ENCODE measurements around the gene THSD4. TPM values are rescaled to one million over a fixed set of nuclear protein-coding genes. Genes with fewer than 3 reads are reported as not detected.

The THSD4 gene
- total RNA-seq, 2 experiments from 2014 or later: not detected

- Histone ChIP-seq H3K4me2 (ENCODE audit: low read length) (no peak overlapping the region), H3K4me3 (ENCODE audit: low read depth, low read length, poor library complexity, severe bottlenecking) (no peak overlapping the region), H4K20me1 (ENCODE audit: insufficient read depth, low read length) (no peaks in the 10 kb centered on the region), H3K79me2 (ENCODE audit: insufficient read depth, low read depth, low read length) (no peaks in the 10 kb centered on the region), H3K9me2 (ENCODE audit: insufficient read depth, low read length) (no peaks in the 10 kb centered on the region), H2AFZ (ENCODE audit: low read length) (no peak overlapping the region), H3K4me1 (ENCODE audit: insufficient read depth, low read length, poor library complexity, severe bottlenecking) (no peaks in the 10 kb centered on the region), H3K36me3 (ENCODE audit: insufficient read depth, low read length) (no peaks in the 10 kb centered on the region), H3K27ac (ENCODE audit: low read depth, low read length, poor library complexity, severe bottlenecking) (no peak overlapping the region), H3K9me3 (ENCODE audit: low read length) (no peaks in the 10 kb centered on the region)
- TF ChIP-seq EZH2phosphoT487 (IDR thresholded peaks at IDR 0.05; ENCODE audit: borderline replicate concordance, low read depth, low read length): no peak
- TF ChIP-seq, protein P1, sequence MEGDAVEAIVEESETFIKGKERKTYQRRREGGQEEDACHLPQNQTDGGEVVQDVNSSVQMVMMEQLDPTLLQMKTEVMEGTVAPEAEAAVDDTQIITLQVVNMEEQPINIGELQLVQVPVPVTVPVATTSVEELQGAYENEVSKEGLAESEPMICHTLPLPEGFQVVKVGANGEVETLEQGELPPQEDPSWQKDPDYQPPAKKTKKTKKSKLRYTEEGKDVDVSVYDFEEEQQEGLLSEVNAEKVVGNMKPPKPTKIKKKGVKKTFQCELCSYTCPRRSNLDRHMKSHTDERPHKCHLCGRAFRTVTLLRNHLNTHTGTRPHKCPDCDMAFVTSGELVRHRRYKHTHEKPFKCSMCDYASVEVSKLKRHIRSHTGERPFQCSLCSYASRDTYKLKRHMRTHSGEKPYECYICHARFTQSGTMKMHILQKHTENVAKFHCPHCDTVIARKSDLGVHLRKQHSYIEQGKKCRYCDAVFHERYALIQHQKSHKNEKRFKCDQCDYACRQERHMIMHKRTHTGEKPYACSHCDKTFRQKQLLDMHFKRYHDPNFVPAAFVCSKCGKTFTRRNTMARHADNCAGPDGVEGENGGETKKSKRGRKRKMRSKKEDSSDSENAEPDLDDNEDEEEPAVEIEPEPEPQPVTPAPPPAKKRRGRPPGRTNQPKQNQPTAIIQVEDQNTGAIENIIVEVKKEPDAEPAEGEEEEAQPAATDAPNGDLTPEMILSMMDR (conservative IDR thresholded peaks at IDR 0.05; ENCODE audit: low read length): no peak
- DNase-seq (ENCODE audit: low spot score): no peak
- intact Hi-C loops (cut with micrococcal nuclease; ENCODE audit: unreplicated experiment): no loop called here
- CTCF ChIA-PET (ENCODE audit: unreplicated experiment): no interaction called here
- POLR2A ChIA-PET: no interaction called here
- BruUV-seq (replicated peaks): no TSS peak
Observed at GRCh38 chr15:71220828-71221227, 105.6 kb downstream of the THSD4 start.

DNA sequence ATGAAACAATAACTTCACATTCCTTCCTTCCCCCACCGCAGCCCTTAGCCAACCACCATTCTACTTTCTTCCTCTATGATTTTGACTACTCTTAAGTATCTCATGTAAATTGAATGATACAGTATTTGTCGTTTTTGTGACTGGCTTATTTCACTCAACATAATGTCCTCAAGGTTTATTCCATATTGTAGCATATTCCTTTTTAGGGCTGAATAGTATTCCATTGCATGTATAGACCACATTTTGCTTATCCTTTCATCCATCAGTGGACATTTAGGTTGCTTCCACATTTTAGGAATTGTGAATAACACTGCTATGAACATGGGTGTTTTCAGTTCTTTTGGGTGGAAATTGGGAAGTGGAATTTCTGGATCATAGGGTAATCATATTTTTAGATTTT is 106.1 kb downstream of the THSD4 start:
- Histone ChIP-seq H2AFZ (ENCODE audit: low read length) (no peak overlapping the region), H3K4me1 (ENCODE audit: insufficient read depth, low read length, poor library complexity, severe bottlenecking) (no peaks in the 10 kb centered on the region), H3K9me2 (ENCODE audit: insufficient read depth, low read length) (no peaks in the 10 kb centered on the region), H4K20me1 (ENCODE audit: insufficient read depth, low read length) (no peaks in the 10 kb centered on the region), H3K4me3 (ENCODE audit: low read depth, low read length, poor library complexity, severe bottlenecking) (no peak overlapping the region), H3K27ac (ENCODE audit: low read depth, low read length, poor library complexity, severe bottlenecking) (no peak overlapping the region), H3K36me3 (ENCODE audit: insufficient read depth, low read length) (no peaks in the 10 kb centered on the region), H3K79me2 (ENCODE audit: insufficient read depth, low read depth, low read length) (no peaks in the 10 kb centered on the region), H3K9me3 (ENCODE audit: low read length) (no peaks in the 10 kb centered on the region), H3K4me2 (ENCODE audit: low read length) (no peak overlapping the region)
- DNase-seq (ENCODE audit: low spot score): no peak
- CTCF ChIA-PET (ENCODE audit: unreplicated experiment): no interaction called here
- POLR2A ChIA-PET: no interaction called here
- intact Hi-C loops (cut with micrococcal nuclease; ENCODE audit: unreplicated experiment): no loop called here
- BruUV-seq (replicated peaks): no TSS peak
- TF ChIP-seq, protein P1 (conservative IDR thresholded peaks at IDR 0.05; ENCODE audit: low read length): no peak
- no peak for TF ChIP-seq EZH2phosphoT487 (IDR thresholded peaks at IDR 0.05; ENCODE audit: borderline replicate concordance, low read depth, low read length)

- intact Hi-C loops (cut with micrococcal nuclease; ENCODE audit: unreplicated experiment): no loop called here
- ChIA-PET POLR2A (no interaction called here), CTCF (ENCODE audit: unreplicated experiment) (no interaction called here)
- no peak overlapping the region for H2AFZ ChIP-seq (ENCODE audit: low read length)
- no peak overlapping the region for H3K4me2 ChIP-seq (ENCODE audit: low read length)
- no peak overlapping the region for H3K4me3 ChIP-seq (ENCODE audit: low read depth, low read length, poor library complexity, severe bottlenecking)
- no peaks in the 10 kb centered on the region for H3K9me2 ChIP-seq (ENCODE audit: insufficient read depth, low read length)
- H3K9me3 ChIP-seq (ENCODE audit: low read length): no peaks in the 10 kb centered on the region
- no peak for TF ChIP-seq EZH2phosphoT487 (IDR thresholded peaks at IDR 0.05; ENCODE audit: borderline replicate concordance, low read depth, low read length)
- TF ChIP-seq, protein P1 (conservative IDR thresholded peaks at IDR 0.05; ENCODE audit: low read length): no peak
- no TSS peak for BruUV-seq (replicated peaks)
- no peaks in the 10 kb centered on the region for H3K4me1 ChIP-seq (ENCODE audit: insufficient read depth, low read length, poor library complexity, severe bottlenecking)
- DNase-seq (ENCODE audit: low spot score): no peak
- H3K79me2 ChIP-seq (ENCODE audit: insufficient read depth, low read depth, low read length): no peaks in the 10 kb centered on the region
- no peaks in the 10 kb centered on the region for H3K36me3 ChIP-seq (ENCODE audit: insufficient read depth, low read length)
- no peaks in the 10 kb centered on the region for H4K20me1 ChIP-seq (ENCODE audit: insufficient read depth, low read length)
- H3K27ac ChIP-seq (ENCODE audit: low read depth, low read length, poor library complexity, severe bottlenecking): no peak overlapping the region
Observed at GRCh38 chr15:71223516-71223915, 108.2 kb downstream of the THSD4 start.
